OCI-LY1 (cell line): Measurements from ENCODE around the gene SLC25A42.

Experiments
- H2AFZ ChIP-seq: fragments of 200-600 bp; sonication (generic), shearing (Covaris generic); 2 replicates; pipeline ENCODE4 v1.6.0; 2014; ENCODE audit warnings: antibody characterized with exemption, mild to moderate bottlenecking, low read length
- H3F3A ChIP-seq: fragments of 200-600 bp; sonication (generic), shearing (Covaris generic); 2 replicates; pipeline ENCODE4 v1.6.0; 2014; ENCODE audit warnings: mild to moderate bottlenecking, antibody characterized with exemption, low read length, moderate library complexity; ENCODE audit not compliant: insufficient read depth
- H3K27ac ChIP-seq: fragments of 200-600 bp; sonication (generic); 2 replicates; pipeline ENCODE4 v1.5.1; 2014; ENCODE audit warnings: low read length, mixed run types, mild to moderate bottlenecking, low read depth; ENCODE audit not compliant: poor library complexity, severe bottlenecking
- H3K27me3 ChIP-seq: fragments of 200-600 bp; sonication (generic); 2 replicates; pipeline ENCODE4 v1.6.0; 2014; ENCODE audit warnings: antibody characterized with exemption, mild to moderate bottlenecking, low read length, moderate library complexity; ENCODE audit not compliant: insufficient read depth
- H3K36me3 ChIP-seq: fragments of 200-600 bp; sonication (generic); 2 replicates; pipeline ENCODE4 v1.6.1; 2014; ENCODE audit warnings: mild to moderate bottlenecking, antibody characterized with exemption, low read length, moderate library complexity, mixed read lengths; ENCODE audit not compliant: insufficient read depth
- H3K4me1 ChIP-seq: fragments of 200-600 bp; sonication (generic); 2 replicates; pipeline ENCODE4 v1.5.1; 2014; ENCODE audit warnings: mild to moderate bottlenecking, low read length, moderate library complexity; ENCODE audit not compliant: insufficient read depth, severe bottlenecking
- H3K4me2 ChIP-seq: fragments of 200-600 bp; sonication (generic), shearing (Covaris generic); 2 replicates; pipeline ENCODE4 v1.6.1; 2014; ENCODE audit warnings: low read length
- H3K4me3 ChIP-seq: fragments of 200-600 bp; sonication (generic); 2 replicates; pipeline ENCODE4 v1.5.1; 2014; ENCODE audit warnings: low read length, low read depth, mild to moderate bottlenecking, mixed read lengths; ENCODE audit not compliant: poor library complexity, severe bottlenecking
- H3K79me2 ChIP-seq: fragments of 200-600 bp; shearing (Covaris generic); 2 replicates; pipeline ENCODE4 v1.6.1; 2016; ENCODE audit warnings: mixed run types, low read length, mixed read lengths; ENCODE audit not compliant: insufficient read depth
- H3K9ac ChIP-seq: fragments of 200-600 bp; sonication (generic), shearing (Covaris generic); 2 replicates; pipeline ENCODE4 v1.6.1; 2014; ENCODE audit warnings: mild to moderate bottlenecking, low read length, mixed read lengths
- H3K9me2 ChIP-seq: fragments of 200-600 bp; sonication (generic), shearing (Covaris generic); 2 replicates; pipeline ENCODE4 v1.6.1; 2014; ENCODE audit warnings: low read depth, mild to moderate bottlenecking, low read length, mixed read lengths
- H3K9me3 ChIP-seq: fragments of 200-600 bp; shearing (Covaris generic); 2 replicates; pipeline ENCODE4 v1.6.1; 2014; ENCODE audit warnings: low read length, mixed read lengths
- H4K20me1 ChIP-seq: fragments of 200-600 bp; sonication (generic), shearing (Covaris generic); 2 replicates; pipeline ENCODE4 v1.6.0; 2016; ENCODE audit warnings: mild to moderate bottlenecking, low read length; ENCODE audit not compliant: insufficient read depth
- EZH2 ChIP-seq: fragments of 200-600 bp; sonication (generic), shearing (Covaris generic); IDR thresholded peaks from 2 replicates; pipeline ENCODE4 v1.8.0; 2017; ENCODE audit warnings: borderline replicate concordance, mixed run types, mild to moderate bottlenecking, antibody characterized with exemption, low read length, moderate library complexity, mixed read lengths
- TF ChIP-seq, protein P1 (sequence below): fragments of 200-600 bp; sonication (generic), shearing (Covaris generic); IDR thresholded peaks from 2 replicates; pipeline ENCODE4 v1.5.1; 2017; ENCODE audit warnings: mild to moderate bottlenecking, antibody characterized with exemption, low read length, moderate library complexity, mixed read lengths

SLC25A42 gene

DNA sequence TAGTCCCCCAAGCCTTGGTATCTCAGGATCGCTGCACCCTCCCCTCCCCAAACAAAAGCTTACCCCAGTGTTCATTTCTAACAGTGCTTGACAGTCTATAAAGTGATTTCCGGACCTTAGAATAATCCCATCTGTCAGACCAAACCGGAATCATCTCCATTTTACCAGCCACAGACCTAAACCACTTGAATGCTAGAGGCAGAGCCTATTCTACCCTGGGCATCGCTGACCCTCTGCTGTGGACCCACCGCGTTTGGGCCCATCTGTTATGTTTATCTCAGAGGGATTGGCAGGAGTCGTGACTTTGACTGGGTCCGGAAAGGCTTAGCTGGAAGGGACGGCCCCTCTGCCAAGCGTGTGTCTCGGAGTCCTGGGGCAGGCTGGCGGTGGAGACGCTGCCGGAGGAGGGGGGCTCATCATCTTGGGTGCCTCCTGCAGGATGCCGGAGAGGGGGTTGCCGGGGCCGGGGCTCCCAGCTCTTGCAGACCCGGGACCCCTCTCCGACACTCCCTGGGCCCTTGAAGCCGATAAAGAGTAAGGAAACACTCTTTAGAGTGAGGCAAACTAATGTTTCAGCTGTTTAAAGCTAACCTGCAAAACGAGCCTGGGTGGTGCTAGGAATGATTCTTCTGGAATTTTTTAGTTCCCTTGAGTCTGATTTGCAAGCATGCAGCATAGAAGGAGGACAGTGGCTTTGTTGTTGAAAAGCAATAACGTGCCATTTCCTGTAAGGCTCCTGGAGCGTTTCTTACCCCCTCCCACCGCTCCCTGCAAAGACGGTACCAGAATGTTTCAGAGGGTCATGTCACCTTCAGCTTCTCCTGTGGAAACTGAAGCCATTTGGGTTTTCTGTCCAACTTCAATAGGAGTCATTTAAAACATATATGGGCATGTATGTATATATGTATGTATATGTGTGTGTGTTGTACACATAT lies 1.3 kb downstream of the SLC25A42 start:
- Histone ChIP-seq H3K27me3 (no peaks in the 10 kb centered on the region), H3K36me3 (no peaks in the 10 kb centered on the region; the same call in 1 of the 2 replicates), H3K4me1 (peaks cover 32% of the 10 kb centered on the region), H3K9ac (peak overlapping the region; percentile 65), H3K4me2 (peak overlapping the region; percentile 84), H3K79me2 (no peaks in the 10 kb centered on the region), H4K20me1 (no peaks in the 10 kb centered on the region), H3K27ac (peak overlapping the region; percentile 38), H3K4me3 (peak overlapping the region; percentile 68), H3F3A (no peaks in the 10 kb centered on the region), H3K9me2 (no peaks in the 10 kb centered on the region), H2AFZ (no peak overlapping the region), H3K9me3 (no peaks in the 10 kb centered on the region)
- TF ChIP-seq, protein P1, sequence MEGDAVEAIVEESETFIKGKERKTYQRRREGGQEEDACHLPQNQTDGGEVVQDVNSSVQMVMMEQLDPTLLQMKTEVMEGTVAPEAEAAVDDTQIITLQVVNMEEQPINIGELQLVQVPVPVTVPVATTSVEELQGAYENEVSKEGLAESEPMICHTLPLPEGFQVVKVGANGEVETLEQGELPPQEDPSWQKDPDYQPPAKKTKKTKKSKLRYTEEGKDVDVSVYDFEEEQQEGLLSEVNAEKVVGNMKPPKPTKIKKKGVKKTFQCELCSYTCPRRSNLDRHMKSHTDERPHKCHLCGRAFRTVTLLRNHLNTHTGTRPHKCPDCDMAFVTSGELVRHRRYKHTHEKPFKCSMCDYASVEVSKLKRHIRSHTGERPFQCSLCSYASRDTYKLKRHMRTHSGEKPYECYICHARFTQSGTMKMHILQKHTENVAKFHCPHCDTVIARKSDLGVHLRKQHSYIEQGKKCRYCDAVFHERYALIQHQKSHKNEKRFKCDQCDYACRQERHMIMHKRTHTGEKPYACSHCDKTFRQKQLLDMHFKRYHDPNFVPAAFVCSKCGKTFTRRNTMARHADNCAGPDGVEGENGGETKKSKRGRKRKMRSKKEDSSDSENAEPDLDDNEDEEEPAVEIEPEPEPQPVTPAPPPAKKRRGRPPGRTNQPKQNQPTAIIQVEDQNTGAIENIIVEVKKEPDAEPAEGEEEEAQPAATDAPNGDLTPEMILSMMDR, result no peak

DNA sequence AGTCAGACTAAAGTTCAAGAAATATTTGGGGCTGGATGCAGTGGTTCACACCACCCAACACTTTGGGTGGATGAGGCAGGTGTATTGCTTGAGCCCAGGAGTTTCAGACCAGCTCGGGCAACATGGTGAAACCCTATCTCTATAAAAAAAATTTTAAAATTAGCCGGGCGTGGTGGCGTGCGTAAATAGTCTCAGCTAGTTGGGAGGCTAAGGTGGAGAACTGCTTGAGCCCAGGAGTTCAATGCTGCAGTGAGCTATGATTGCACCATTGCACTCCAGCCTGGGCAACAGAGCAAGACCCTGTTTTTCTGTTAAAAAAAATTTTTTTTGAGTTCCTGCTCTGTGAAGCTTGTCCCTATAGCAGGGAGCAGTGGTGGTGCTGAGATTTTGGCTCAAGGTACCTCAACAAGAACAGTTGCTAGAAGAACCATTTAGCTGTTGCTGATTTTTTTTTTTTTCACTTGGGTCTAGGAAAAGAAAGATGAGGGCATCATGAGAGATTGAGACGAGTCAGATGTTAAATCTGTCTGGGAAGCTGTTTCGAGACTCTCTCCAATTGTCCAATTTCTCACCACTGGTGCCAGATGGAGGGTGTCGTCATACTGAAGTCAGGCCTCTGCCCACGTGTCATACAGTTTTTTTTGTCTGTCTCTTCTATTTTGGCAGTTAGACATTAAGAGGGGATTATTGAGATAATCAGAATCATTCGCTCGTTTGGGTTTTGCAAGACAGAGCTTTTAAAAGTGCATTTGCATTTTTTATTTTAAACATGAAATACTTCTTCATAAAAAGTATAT lies 3.7 kb downstream of the SLC25A42 start:
- Histone ChIP-seq H3K36me3 (peaks cover 3% of the 10 kb centered on the region; the same call in 1 of the 2 replicates), H3K9me2 (no peaks in the 10 kb centered on the region), H3F3A (no peaks in the 10 kb centered on the region), H3K9me3 (no peaks in the 10 kb centered on the region), H3K4me1 (peaks cover 32% of the 10 kb centered on the region), H3K27me3 (no peaks in the 10 kb centered on the region), H3K9ac (no peak overlapping the region), H3K27ac (no peak overlapping the region), H2AFZ (no peak overlapping the region), H3K4me2 (no peak overlapping the region), H4K20me1 (no peaks in the 10 kb centered on the region), H3K4me3 (no peak overlapping the region), H3K79me2 (no peaks in the 10 kb centered on the region)
- TF ChIP-seq, protein P1, result no peak
- no peak for TF ChIP-seq EZH2

- TF ChIP-seq, protein P1, result no peak
- TF ChIP-seq EZH2, result no peak
- Histone ChIP-seq H3K9ac (no peak overlapping the region), H3K79me2 (no peaks in the 10 kb centered on the region), H3K36me3 (peaks cover 3% of the 10 kb centered on the region; the same call in 1 of the 2 replicates), H4K20me1 (no peaks in the 10 kb centered on the region), H3F3A (no peaks in the 10 kb centered on the region), H3K9me3 (no peaks in the 10 kb centered on the region), H3K27ac (peak overlapping the region; percentile 1), H3K27me3 (no peaks in the 10 kb centered on the region), H3K4me3 (no peak overlapping the region), H3K4me2 (no peak overlapping the region), H3K4me1 (peaks cover 27% of the 10 kb centered on the region), H3K9me2 (no peaks in the 10 kb centered on the region), H2AFZ (no peak overlapping the region)
Observed at GRCh38 chr19:19068659-19069654, 5.2 kb downstream of the SLC25A42 start.
